Measurements from ENCODE around the gene HSFX1. TPM values are rescaled to one million over a fixed set of nuclear protein-coding genes. Genes with fewer than 3 reads are reported as not detected.
A peak's percentile ranks its signal among the peaks of the same experiment; 100 is the strongest.

Gene HSFX1
- total RNA-seq, 1 experiment from 2014 or later, result not detected

GRCh38 chrX:149803458-149804062 lies 29.7 kb downstream of the HSFX1 start:
- no peak for DNase-seq (ENCODE audit: extremely low read depth, low read depth)

- no peak for DNase-seq (ENCODE audit: extremely low read depth, low read depth)
These were observed 30.2 kb downstream of the HSFX1 start for GRCh38 chrX:149804102-149804501.

- DNase-seq (ENCODE audit: extremely low read depth, low read depth), result no peak
These were observed 34.0 kb downstream of the HSFX1 start for GRCh38 chrX:149807747-149808458.

- DNase-seq (ENCODE audit: extremely low read depth, low read depth), result no peak
These were observed 44.8 kb downstream of the HSFX1 start for GRCh38 chrX:149818652-149819051.

GRCh38 chrX:149819371-149819770 lies 45.5 kb downstream of the HSFX1 start:
- DNase-seq (ENCODE audit: extremely low read depth, low read depth), result no peak

- DNase-seq (ENCODE audit: extremely low read depth, low read depth), result peak; percentile 25
These were observed 51.6 kb downstream of the HSFX1 start for GRCh38 chrX:149825424-149825823.

Small RNA genes lying within 50 kb of the gene (small RNA-seq; reads per million reads assigned to genes)
- gene AC244098.1 (0 reads per million in 2 experiments), gene AC244098.2 (0 reads per million in 2 experiments), gene AC244098.3 (0 reads per million in 2 experiments)

Other genes with a start within 250 kb of the HSFX1 start
- 12.4 and 16.6 TPM in 2 replicates for gene EOLA1, start 233.1 kb upstream of the HSFX1 start, total RNA-seq (2014; rRNA removed; shearing (Covaris generic))
- gene HSFX3, start 224.1 kb upstream of the HSFX1 start, total RNA-seq (2014; rRNA removed; shearing (Covaris generic)), result not detected in 2 replicates
- 0.12 TPM in 1 of 2 replicates, not detected in the other for gene MAGEA9B, start 186.6 kb upstream of the HSFX1 start, total RNA-seq (2014; rRNA removed; shearing (Covaris generic))
- not detected in 2 replicates for gene HSFX2, start 178.8 kb upstream of the HSFX1 start, total RNA-seq (2014; rRNA removed; shearing (Covaris generic))
- 13.6 and 15.5 TPM in 2 replicates for gene TMEM185A, start 142.3 kb upstream of the HSFX1 start, total RNA-seq (2014; rRNA removed; shearing (Covaris generic))
- 0.10 TPM in 1 of 2 replicates, not detected in the other for gene MAGEA11, start 62.0 kb upstream of the HSFX1 start, total RNA-seq (2014; rRNA removed; shearing (Covaris generic))
- gene MAGEA9, start 7.9 kb downstream of the HSFX1 start, total RNA-seq (2014; rRNA removed; shearing (Covaris generic)), result not detected in 2 replicates
- gene MAGEA8, start 107.1 kb downstream of the HSFX1 start, total RNA-seq (2014; rRNA removed; shearing (Covaris generic)), result not detected in 2 replicates
- gene HSFX4, start 155.5 kb downstream of the HSFX1 start, total RNA-seq (2014; rRNA removed; shearing (Covaris generic)), result not detected in 2 replicates
- 28.5 and 37.4 TPM in 2 replicates for gene EOLA2, start 164.4 kb downstream of the HSFX1 start, total RNA-seq (2014; rRNA removed; shearing (Covaris generic))

Data from NCI-H460 (cell line).